BJ (cell line): ENCODE measurements around the gene LRMDA. TPM values are rescaled to one million over a fixed set of nuclear protein-coding genes. Genes with fewer than 3 reads are reported as not detected.

Experiments
- CTCF ChIA-PET: fragments of 350-600 bp; formaldehyde crosslinking; extraction: SDS; loops from one replicate; lab custom pipeline; 2021; ENCODE audit warnings: antibody characterized with exemption, inconsistent platforms; lab: Yijun Ruan, JAX
- POLR2A ChIA-PET: fragments of 300-600 bp; sonication (Branson Sonifier 250); formaldehyde crosslinking; extraction: SDS; loops from one replicate; lab custom pipeline; 2021; ENCODE audit warnings: antibody characterized with exemption; lab: Charles Lee
- DNase-seq: peaks from one replicate; pipeline ENCODE4 v3.0.0-alpha.2; 2011; ENCODE audit warnings: low read depth
- H3K27me3 ChIP-seq: 2 replicates; pipeline ENCODE4 v1.6.0; 2011; ENCODE audit warnings: low read length; ENCODE audit not compliant: control insufficient read depth, insufficient read depth
- H3K36me3 ChIP-seq: 2 replicates; pipeline ENCODE4 v1.5.1; 2011; ENCODE audit warnings: low read length; ENCODE audit not compliant: control insufficient read depth, insufficient read depth
- H3K4me3 ChIP-seq: 2 replicates; pipeline ENCODE4 v1.5.1; 2011; ENCODE audit warnings: low read depth, mild to moderate bottlenecking, control low read depth, low read length
- CTCF ChIP-seq: IDR thresholded peaks from 2 replicates; pipeline ENCODE4 v1.5.1; 2011; ENCODE audit warnings: low read depth, mild to moderate bottlenecking, control low read depth, inconsistent platforms, low read length, moderate library complexity; ENCODE audit not compliant: insufficient read depth
- polyA plus RNA-seq: library from polyadenylated mRNA; depleted of rRNA; stranded (reverse); fragments of >200 nt; gene quantifications from 2 replicates; pipeline ENCODE4 v1.2.3, GENCODE V29; 2011

Gene LRMDA
- polyA plus RNA-seq, 1 experiment: not detected

- H3K4me3 ChIP-seq: no peak overlapping the region
- DNase-seq: peak; percentile 62
- H3K36me3 ChIP-seq: no peaks in the 10 kb centered on the region
- no peaks in the 10 kb centered on the region for H3K27me3 ChIP-seq
- CTCF ChIA-PET: interaction anchor here (0.8 to 1.5 kb wide), 2 partner anchors 18 to 100 kb away, joined by 3 read pairs; no protein-coding TSS in a partner anchor
- no peak for TF ChIP-seq CTCF
- POLR2A ChIA-PET: interaction anchor here (0.6 kb wide), 1 partner anchor 25 kb away, joined by 3 read pairs; no protein-coding TSS in a partner anchor
These were observed 853.6 kb downstream of the LRMDA start for GRCh38 chr10:76285012-76285411.

- no peaks in the 10 kb centered on the region for H3K27me3 ChIP-seq
- H3K4me3 ChIP-seq: no peak overlapping the region
- ChIA-PET CTCF (interaction anchor here (0.8 to 1.5 kb wide), 3 partner anchors 8 to 100 kb away, joined by 3 to 4 read pairs (median 3); no protein-coding TSS in a partner anchor), POLR2A (interaction anchor here (0.5 to 0.6 kb wide), 2 partner anchors 24 to 259 kb away, joined by 3 to 4 read pairs; no protein-coding TSS in a partner anchor)
- no peak for TF ChIP-seq CTCF
- DNase-seq: no peak
- no peaks in the 10 kb centered on the region for H3K36me3 ChIP-seq
These were observed 854.1 kb downstream of the LRMDA start for GRCh38 chr10:76285515-76285914.

- Histone ChIP-seq H3K4me3 (no peak overlapping the region), H3K27me3 (no peaks in the 10 kb centered on the region), H3K36me3 (no peaks in the 10 kb centered on the region)
- no peak for TF ChIP-seq CTCF
- POLR2A ChIA-PET: no interaction called here
- DNase-seq: no peak
- CTCF ChIA-PET: interaction anchor here (1.5 kb wide), 1 partner anchor 9 kb away, joined by 4 read pairs; no protein-coding TSS in a partner anchor
These were observed 855.1 kb downstream of the LRMDA start for GRCh38 chr10:76286536-76286935.

- CTCF ChIA-PET: no interaction called here
- H3K4me3 ChIP-seq: no peak overlapping the region
- no peaks in the 10 kb centered on the region for H3K36me3 ChIP-seq
- no peak for DNase-seq
- no peaks in the 10 kb centered on the region for H3K27me3 ChIP-seq
- POLR2A ChIA-PET: no interaction called here
- TF ChIP-seq CTCF: no peak
These were observed 856.4 kb downstream of the LRMDA start for GRCh38 chr10:76287856-76288255.

- ChIA-PET CTCF (no interaction called here), POLR2A (no interaction called here)
- no peak overlapping the region for H3K4me3 ChIP-seq
- TF ChIP-seq CTCF: no peak
- H3K27me3 ChIP-seq: no peaks in the 10 kb centered on the region
- no peaks in the 10 kb centered on the region for H3K36me3 ChIP-seq
- DNase-seq: no peak
These were observed 859.8 kb downstream of the LRMDA start for GRCh38 chr10:76291175-76291574.
